GM19468 (cell line): ENCODE data around the gene G0S2.
A peak's percentile ranks its signal among the peaks of the same experiment; 100 is the strongest.

Experiments
- ATAC-seq: cut with Tn5 transposase; IDR thresholded peaks from one replicate; pipeline ENCODE4 v1.9.1; 2021; ENCODE audit warnings: mild to moderate bottlenecking, moderate library complexity, moderate number of reproducible peaks; ENCODE audit not compliant: unreplicated experiment; ENCODE audit errors: extremely low read depth

Gene G0S2

DNA sequence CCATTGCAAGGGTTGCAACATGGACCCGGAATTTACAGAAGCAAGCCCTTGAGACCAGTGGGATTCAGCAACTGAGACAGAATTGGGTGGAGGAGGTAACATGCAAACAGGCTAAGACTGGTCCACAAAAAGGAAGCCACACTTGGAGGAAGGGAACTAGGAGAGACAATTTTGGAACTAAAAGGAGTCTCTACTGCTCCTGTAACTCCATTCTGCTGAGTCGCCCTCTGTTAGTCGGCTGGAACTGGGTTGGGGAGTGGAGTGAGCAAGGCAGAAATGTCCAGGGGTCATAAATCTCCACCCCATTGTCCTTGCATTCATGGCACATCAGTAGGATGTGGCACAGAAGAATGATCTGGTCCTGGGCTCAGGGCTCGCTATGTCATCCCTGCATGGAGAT is 28.1 kb upstream of the G0S2 start:
- ATAC-seq = no peak

- ATAC-seq = no peak
Observed at GRCh38 chr1:209648346-209648745, 26.9 kb upstream of the G0S2 start.

DNA sequence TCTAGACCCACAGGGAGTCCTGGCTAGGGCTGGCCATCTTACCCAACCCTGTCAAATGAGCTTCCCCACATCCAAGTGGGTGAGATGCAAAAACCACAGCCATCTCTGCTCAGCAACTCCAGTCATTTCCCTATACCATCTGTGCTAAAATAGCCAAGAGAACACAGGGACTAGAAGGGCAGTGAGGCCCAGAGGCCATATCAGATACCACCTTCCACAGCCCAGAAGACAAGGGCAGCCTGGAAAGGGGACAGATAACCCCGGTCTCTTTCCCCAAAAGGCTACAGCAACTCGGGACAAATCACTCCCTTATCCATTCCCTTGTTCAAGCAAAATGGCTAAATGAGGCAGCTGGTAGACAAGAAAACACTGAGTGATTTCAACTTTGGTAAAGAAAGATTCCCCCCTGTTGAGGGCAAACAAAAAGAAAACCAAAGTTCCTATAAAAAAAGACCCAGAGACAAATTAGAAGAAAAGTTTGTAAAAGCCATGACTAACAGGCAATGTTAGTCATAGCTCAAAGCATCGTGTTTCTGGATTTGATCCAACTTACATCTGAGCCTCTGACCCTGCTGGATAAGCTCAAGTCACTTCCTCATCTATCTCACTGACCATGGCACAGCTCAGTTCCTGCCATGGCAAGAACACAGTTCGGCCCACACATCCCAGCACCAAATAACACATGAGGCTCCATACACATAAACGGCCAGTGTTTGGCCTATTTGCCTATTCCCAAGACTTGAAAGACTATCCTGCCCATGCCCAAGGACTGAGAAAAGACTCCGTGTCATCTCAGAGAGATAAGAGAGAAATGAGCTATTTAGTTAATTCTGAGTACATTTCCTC is 26.1 kb upstream of the G0S2 start:
- ATAC-seq = no peak

DNA sequence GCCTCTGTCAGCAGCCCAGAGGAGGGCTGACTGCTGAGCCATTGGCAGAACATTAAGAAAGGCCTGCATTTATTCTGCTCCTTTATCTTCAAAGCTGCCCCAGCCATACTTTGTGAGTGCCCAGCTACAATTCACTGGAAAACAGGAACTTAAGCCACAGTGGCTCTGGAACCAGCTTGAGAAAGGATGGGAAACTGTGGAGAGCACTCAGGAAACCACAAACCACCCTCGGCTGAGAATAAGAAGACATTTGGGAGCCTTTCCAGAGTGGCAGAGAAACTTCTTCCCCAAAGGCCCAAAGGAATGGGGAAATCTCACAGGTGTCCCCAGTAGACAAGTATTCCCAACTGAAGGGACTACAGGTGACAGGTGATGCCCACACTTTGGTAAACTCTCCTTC is 24.8 kb upstream of the G0S2 start:
- ATAC-seq = no peak

GRCh38 chr1:209651138-209651587 is 24.0 kb upstream of the G0S2 start:
- ATAC-seq = peak; percentile 34

GRCh38 chr1:209652121-209652735 is 23.0 kb upstream of the G0S2 start, which contains the start of gene LAMB3:
Gene LAMB3 (minus strand): TSS chr1:209652425. CDS start chr1:209650944, 1,481 bp downstream.
- no peak for ATAC-seq

DNA sequence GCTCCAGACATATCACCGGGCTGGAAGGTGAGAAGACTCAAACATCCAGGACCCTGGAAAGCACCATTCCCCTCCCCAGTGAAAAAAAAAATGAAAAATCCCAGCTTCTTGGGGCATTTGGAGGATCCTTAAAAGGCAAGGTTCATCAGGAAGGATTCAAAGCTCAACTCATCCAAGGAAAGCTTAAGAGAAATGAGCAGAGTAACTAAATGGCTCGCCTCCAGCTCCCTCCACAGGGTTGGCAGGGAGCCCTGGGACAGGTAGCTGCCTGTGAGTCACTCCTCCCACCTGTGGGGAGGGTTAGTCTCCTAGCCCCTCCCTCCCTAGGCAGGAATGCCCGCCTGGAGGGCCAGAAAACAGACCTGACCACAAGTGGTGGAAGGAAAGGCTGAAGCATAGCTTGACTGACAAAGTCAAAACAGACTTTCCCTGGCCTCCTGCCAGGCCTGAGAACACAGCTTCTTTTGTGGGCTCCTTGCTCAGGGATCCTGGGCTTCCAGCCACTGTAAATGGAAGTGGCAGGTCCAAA is 22.3 kb upstream of the G0S2 start:
- no peak for ATAC-seq

DNA sequence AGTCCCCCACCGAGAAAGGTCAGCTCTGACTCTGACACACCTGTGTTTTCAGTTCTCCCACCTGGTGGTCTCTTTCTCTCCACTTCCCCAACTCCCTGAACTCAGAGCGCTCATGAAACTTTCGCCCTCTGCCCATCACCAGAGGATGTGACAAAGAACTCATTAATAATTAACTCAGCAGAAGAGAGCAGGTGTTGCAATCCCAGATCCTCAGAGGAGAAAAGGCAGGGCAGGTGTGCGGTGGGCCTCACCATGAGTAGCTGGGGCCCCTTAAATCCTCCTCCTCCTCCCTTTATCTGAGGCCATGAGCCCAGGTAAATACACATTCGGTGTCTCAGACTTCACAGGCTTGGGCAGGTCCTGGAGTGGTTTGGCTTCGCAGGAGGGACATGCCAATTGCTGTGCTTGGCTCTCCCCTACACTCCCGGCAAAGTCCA is 21.3 kb upstream of the G0S2 start:
- peak; percentile 38 for ATAC-seq

- ATAC-seq = no peak
Observed at GRCh38 chr1:209655411-209656231, 19.6 kb upstream of the G0S2 start.

DNA sequence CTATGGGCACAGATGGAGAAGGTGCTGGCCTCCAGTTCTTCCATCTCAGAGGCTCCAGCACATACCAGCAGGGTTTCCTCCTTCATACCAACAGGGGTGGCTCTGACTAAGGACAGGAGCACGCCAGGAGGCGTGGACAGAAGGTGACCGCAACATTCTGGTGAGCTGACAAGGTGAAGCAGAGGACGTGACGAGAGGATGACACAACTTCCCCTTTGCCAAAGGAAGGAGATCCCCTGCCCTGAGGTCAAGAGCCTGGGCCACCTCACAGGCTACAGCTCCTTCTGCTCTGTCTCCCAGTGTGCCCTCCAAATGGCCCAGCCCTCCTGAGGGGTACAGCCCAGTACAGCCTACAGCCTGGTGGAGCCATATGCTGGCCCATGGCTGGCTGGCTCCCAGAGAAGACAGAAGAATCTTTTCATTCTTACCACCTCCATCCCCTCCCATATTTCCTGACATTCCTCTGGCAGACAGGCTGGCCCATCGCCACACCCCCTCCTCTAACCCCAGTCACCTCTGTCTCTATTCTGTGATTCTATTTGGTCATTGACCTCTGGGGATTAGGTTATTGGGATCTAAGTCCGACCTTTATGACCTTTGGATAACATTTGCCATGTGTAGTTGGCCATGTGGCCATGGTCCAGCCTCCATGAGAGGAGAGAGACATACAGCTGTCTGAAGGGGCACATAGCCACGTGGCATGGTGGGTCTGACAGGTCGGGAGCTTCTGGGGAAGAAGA is 17.9 kb upstream of the G0S2 start:
- ATAC-seq = no peak

- ATAC-seq = no peak
Observed at GRCh38 chr1:209657918-209658317, 17.3 kb upstream of the G0S2 start.

- ATAC-seq = peak; percentile 61
Observed at GRCh38 chr1:209659909-209660308, 15.3 kb upstream of the G0S2 start.

DNA sequence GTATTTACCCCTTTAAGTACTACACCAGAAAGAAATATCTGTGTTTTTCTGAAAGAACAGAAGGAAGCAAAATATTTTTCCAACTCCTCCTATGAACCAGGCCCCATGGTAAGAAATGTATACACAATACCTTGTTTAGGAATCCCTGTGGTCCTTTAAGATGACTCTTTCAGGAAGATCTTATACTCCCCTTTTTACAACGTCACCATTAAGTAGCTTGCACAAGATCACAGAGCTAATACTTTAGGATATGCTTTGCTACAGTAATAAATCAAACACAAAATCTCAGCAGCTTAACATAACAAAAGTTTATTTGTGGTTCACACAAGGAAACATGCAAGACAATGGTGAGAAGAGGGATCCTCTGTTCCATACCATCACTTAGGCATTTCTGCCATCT is 14.1 kb upstream of the G0S2 start:
- ATAC-seq = no peak

- no peak for ATAC-seq
Observed at GRCh38 chr1:209662879-209663327, 12.3 kb upstream of the G0S2 start.

GRCh38 chr1:209667103-209667502 is 8.1 kb upstream of the G0S2 start:
- ATAC-seq = no peak

DNA sequence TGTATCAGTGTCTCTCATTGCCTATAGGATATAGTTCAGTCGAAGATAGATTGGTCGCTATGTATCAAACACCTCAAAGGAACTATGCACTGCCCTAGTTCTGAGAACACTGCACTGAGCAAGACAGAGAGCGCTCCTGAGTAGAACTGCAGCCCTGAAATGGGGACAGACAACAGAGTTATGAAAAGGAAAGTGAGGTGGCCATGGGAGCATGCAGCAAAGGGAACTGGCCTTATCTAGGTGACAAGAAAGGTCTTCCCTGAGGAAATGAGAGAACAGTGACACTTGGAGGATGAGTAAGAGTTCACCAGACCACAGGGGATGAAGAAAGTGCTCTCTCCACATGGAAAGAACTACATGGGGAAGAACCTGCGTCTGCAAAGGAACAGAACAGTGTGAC is 7.5 kb upstream of the G0S2 start:
- ATAC-seq = no peak

- ATAC-seq = no peak
Observed at GRCh38 chr1:209670441-209671082, 4.7 kb upstream of the G0S2 start.

- peak; percentile 85 for ATAC-seq
Observed at GRCh38 chr1:209672705-209673630, 2.2 kb upstream of the G0S2 start.
